BJ (cell line): ENCODE data around the gene NPR1. TPM values are rescaled to one million over a fixed set of nuclear protein-coding genes. Genes with fewer than 3 reads are reported as not detected.
"Not testable (repeated sequence)": the region's sequence is repeated elsewhere in the genome, so short reads cannot be mapped to it uniquely, and the experiment has no call there.

Source experiments
- CTCF ChIA-PET: fragments of 350-600 bp; formaldehyde crosslinking; extraction: SDS; loops from one replicate; lab custom pipeline; 2021; ENCODE audit warnings: antibody characterized with exemption, inconsistent platforms; lab: Yijun Ruan, JAX
- POLR2A ChIA-PET: fragments of 300-600 bp; sonication (Branson Sonifier 250); formaldehyde crosslinking; extraction: SDS; loops from one replicate; lab custom pipeline; 2021; ENCODE audit warnings: antibody characterized with exemption; lab: Charles Lee
- DNase-seq: peaks from one replicate; pipeline ENCODE4 v3.0.0-alpha.2; 2011; ENCODE audit warnings: low read depth
- H3K27me3 ChIP-seq: 2 replicates; pipeline ENCODE4 v1.6.0; 2011; ENCODE audit warnings: low read length; ENCODE audit not compliant: control insufficient read depth, insufficient read depth
- H3K36me3 ChIP-seq: 2 replicates; pipeline ENCODE4 v1.5.1; 2011; ENCODE audit warnings: low read length; ENCODE audit not compliant: control insufficient read depth, insufficient read depth
- H3K4me3 ChIP-seq: 2 replicates; pipeline ENCODE4 v1.5.1; 2011; ENCODE audit warnings: low read depth, mild to moderate bottlenecking, control low read depth, low read length
- polyA plus RNA-seq: library from polyadenylated mRNA; depleted of rRNA; stranded (reverse); fragments of >200 nt; gene quantifications from 2 replicates; pipeline ENCODE4 v1.2.3, GENCODE V29; 2011
- TF ChIP-seq, protein P1 (sequence below): IDR thresholded peaks from 2 replicates; pipeline ENCODE4 v1.5.1; 2011; ENCODE audit warnings: low read depth, mild to moderate bottlenecking, control low read depth, inconsistent platforms, low read length, moderate library complexity; ENCODE audit not compliant: insufficient read depth

NPR1 gene
- polyA plus RNA-seq, 1 experiment = 0.02 TPM

DNA sequence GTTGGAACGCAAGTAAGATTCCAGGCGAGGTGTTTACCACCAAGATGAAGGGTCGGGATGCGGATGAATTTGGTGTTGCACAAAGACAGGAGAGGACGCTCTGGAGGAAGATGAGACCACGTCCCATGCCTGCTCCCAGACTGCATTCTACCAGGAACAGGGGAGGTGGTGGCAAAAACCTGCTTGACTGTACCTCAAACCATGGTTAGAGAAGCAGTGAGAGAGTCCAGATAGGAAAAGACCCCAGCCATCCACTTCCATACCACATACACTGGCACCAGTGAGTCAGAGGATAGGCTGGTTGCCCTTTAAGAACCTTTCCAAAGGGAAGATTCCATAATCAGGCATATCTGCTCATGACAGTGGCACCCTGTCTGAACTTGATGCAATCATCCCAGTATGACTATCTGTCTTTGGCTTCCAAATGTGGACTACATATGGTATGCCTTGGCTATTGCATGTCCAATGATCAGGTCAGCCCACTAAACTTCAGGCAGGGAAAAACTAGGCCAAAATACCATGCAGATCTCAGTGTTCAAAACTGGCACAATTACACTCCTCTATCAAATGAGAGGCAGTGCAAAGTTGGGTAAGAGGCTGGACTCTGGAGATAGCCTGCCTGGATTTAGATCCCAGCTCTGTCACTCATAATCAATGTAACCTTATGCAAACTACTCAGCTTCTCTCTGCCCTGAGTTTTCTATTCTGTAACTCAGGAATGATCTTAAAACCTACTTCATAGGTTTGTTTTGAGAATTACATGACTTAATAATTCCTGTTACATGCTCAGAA lies 20.6 kb downstream of the NPR1 start:
- POLR2A ChIA-PET = no interaction called here
- no peak for DNase-seq
- Histone ChIP-seq H3K36me3 (no peaks in the 10 kb centered on the region), H3K4me3 (no peak overlapping the region), H3K27me3 (no peaks in the 10 kb centered on the region)
- TF ChIP-seq, protein P1, sequence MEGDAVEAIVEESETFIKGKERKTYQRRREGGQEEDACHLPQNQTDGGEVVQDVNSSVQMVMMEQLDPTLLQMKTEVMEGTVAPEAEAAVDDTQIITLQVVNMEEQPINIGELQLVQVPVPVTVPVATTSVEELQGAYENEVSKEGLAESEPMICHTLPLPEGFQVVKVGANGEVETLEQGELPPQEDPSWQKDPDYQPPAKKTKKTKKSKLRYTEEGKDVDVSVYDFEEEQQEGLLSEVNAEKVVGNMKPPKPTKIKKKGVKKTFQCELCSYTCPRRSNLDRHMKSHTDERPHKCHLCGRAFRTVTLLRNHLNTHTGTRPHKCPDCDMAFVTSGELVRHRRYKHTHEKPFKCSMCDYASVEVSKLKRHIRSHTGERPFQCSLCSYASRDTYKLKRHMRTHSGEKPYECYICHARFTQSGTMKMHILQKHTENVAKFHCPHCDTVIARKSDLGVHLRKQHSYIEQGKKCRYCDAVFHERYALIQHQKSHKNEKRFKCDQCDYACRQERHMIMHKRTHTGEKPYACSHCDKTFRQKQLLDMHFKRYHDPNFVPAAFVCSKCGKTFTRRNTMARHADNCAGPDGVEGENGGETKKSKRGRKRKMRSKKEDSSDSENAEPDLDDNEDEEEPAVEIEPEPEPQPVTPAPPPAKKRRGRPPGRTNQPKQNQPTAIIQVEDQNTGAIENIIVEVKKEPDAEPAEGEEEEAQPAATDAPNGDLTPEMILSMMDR = no peak
- CTCF ChIA-PET = interaction anchor here (0.6 to 2.3 kb wide), 5 partner anchors 10 to 305 kb away, joined by 3 to 6 read pairs (median 4); partner anchors contain the start of gene NPR1

DNA sequence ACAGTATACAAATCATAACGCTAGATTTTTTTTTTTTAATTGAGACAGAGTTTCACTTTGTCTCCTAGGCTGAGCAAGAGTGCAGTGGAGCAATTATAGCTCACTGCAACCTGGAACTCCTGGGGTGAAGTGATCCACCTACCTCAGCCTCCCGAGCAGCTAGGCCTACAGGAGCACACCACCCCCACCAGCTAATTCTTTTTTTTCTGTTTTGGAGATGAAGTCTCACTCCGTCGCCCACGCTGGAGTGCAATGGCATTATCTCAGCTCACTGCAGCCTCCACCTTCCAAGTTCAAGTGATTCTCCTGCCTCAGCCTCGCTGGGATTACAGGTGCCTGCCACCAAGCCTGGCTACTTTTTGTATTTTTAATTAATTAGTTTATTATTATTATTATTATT lies 21.3 kb downstream of the NPR1 start:
- ChIA-PET CTCF (interaction anchor here (0.6 to 1.2 kb wide), 2 partner anchors 22 to 304 kb away, joined by 3 to 4 read pairs; no protein-coding TSS in a partner anchor), POLR2A (no interaction called here)
- Histone ChIP-seq H3K4me3 (no peak overlapping the region), H3K27me3 (no peaks in the 10 kb centered on the region), H3K36me3 (no peaks in the 10 kb centered on the region)
- TF ChIP-seq, protein P1 = no peak
- no peak for DNase-seq

DNA sequence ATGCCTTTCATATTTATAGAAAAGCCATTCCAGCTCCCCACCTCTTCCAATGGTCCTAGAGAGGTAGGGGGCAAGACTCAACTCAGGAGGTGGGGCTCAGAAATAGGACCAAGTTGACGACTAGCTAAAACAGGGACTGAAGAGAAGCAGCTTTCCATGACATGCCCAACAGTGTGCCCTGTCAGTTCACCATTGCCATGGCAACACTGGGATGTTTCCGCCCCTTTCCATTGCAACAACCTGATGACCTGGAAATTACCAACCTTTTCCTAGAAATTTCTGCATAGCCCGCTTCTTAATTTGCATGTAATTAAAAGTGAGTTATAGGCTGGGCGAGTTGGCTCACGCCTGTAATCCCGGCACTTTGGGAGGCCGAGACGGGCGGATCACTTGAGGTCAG lies 27.0 kb downstream of the NPR1 start:
- Histone ChIP-seq H3K27me3 (0 out of 2 replicates have a peak, but pooled peaks cover 1% of the 10 kb centered on the region), H3K4me3 (no peak overlapping the region), H3K36me3 (no peaks in the 10 kb centered on the region)
- no peak for DNase-seq
- TF ChIP-seq, protein P1 = no peak
- ChIA-PET CTCF (interaction anchor here (1.4 kb wide), 2 partner anchors 11 to 14 kb away, joined by 5 to 6 read pairs; no protein-coding TSS in a partner anchor), POLR2A (no interaction called here)

DNA sequence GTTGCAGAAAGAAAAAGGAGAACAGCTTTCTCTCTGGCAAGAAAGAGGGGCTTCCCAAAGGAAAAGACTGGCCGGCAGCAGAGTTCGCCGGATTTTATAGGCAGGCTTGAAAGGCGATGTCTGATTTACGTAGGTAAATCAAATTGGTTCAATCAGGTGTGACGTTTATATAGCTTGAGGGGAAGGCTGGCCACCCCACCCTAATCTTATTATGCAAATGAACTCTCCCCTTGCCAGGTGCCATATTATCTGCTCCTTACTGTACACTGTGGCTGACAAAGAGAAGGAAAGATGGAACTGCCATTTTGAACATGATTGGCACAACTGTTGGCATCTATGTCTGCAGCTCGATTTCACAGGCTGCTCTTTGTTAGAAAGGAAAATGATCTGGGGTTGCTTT lies 32.5 kb downstream of the NPR1 start:
- CTCF ChIA-PET = interaction anchor here (0.9 to 1.3 kb wide), 3 partner anchors 10 to 14 kb away, joined by 3 read pairs; no protein-coding TSS in a partner anchor
- H3K27me3 ChIP-seq = peaks cover 5% of the 10 kb centered on the region
- no peak for DNase-seq
- H3K36me3 ChIP-seq = no peaks in the 10 kb centered on the region
- POLR2A ChIA-PET = no interaction called here
- TF ChIP-seq, protein P1 = no peak
- no peak overlapping the region for H3K4me3 ChIP-seq

DNA sequence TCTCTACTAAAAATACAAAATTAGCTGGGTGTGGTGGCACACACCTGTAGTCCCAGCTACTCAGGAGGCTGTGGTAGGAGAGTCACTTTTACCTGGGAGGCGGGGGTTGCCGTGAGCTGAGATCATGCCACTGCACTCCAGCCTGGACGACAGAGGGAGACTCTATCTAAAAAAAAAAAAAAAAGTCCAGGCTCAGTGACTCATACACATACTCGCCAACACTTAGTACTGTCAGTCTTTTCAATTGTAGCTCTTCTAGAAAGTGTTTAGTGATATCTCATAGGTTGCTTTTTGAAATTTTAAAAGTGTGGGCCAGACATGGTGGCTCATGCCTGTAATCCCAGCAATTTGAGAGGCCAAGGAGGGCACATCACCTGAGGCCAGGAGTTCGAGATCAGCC lies 37.7 kb downstream of the NPR1 start:
- POLR2A ChIA-PET, H3K27me3 ChIP-seq, DNase-seq, H3K4me3 ChIP-seq, H3K36me3 ChIP-seq: not testable (repeated sequence)
- CTCF ChIA-PET = interaction anchor here (1.3 kb wide), 1 partner anchor 11 kb away, joined by 5 read pairs; no protein-coding TSS in a partner anchor
